GM10248 (cell line): ENCODE data around the gene CAMK2A.

ENCODE experiments used
- CTCF ChIA-PET: fragments of 300-600 bp; sonication (Branson Sonifier 250); formaldehyde crosslinking; extraction: SDS; loops from one replicate; lab custom pipeline; 2021; ENCODE audit warnings: antibody characterized with exemption; lab: Yijun Ruan, JAX
- POLR2A ChIA-PET: fragments of 350-650 bp; sonication (Branson Sonifier 250); formaldehyde crosslinking; extraction: SDS; loops from one replicate; lab custom pipeline; 2020; ENCODE audit warnings: antibody characterized with exemption; lab: Yijun Ruan, JAX
- DNase-seq: peaks from one replicate; pipeline ENCODE4 v3.0.0; 2012; ENCODE audit errors: extremely low spot score
- TF ChIP-seq, protein P1 (sequence below): IDR thresholded peaks from 2 replicates; pipeline ENCODE4 v1.5.1; 2012; ENCODE audit warnings: mild to moderate bottlenecking, low read depth; ENCODE audit errors: extremely low read depth, missing control alignments, control extremely low read depth

CAMK2A gene

DNA sequence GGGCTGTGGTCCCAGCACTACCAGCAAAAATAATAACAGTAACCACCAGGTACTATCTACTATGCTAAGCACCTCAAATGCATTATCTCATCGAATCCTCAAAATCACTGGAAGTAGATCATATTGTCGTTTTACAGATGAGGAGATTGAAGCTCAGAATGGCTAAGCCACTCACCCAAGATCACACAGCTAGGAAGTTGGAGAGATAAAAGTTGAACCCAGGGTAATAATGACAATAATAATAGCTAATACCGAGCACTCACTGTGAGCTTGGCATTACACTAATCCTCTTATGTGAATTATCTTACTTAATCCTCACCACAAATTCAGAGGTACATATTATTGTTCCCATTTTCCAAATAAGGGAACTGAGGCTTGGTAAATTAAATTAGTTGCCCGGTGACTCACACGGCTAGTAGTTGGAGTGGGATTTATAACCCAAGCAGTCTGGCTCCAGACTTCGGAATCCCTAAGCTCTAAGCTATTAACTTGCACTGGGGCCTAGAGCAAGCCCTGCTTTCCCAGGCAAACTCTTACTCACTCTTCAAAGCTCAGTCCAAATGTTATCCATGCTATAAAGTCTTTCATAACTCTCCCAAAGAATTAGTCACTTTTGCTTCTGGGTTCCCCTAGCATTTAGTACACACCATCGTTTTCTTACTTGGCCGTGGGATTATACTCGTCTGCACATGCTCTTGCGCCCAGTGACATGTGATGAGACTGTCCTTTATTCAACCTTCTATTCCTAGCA lies 9.3 kb upstream of the CAMK2A start:
- CTCF ChIA-PET, result interaction anchor here (0.9 to 1.5 kb wide), 3 partner anchors 15 to 35 kb away, joined by 3 read pairs; no protein-coding TSS in a partner anchor
- DNase-seq, result no peak
- TF ChIP-seq, protein P1, sequence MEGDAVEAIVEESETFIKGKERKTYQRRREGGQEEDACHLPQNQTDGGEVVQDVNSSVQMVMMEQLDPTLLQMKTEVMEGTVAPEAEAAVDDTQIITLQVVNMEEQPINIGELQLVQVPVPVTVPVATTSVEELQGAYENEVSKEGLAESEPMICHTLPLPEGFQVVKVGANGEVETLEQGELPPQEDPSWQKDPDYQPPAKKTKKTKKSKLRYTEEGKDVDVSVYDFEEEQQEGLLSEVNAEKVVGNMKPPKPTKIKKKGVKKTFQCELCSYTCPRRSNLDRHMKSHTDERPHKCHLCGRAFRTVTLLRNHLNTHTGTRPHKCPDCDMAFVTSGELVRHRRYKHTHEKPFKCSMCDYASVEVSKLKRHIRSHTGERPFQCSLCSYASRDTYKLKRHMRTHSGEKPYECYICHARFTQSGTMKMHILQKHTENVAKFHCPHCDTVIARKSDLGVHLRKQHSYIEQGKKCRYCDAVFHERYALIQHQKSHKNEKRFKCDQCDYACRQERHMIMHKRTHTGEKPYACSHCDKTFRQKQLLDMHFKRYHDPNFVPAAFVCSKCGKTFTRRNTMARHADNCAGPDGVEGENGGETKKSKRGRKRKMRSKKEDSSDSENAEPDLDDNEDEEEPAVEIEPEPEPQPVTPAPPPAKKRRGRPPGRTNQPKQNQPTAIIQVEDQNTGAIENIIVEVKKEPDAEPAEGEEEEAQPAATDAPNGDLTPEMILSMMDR, result no peak
- POLR2A ChIA-PET, result no interaction called here

DNA sequence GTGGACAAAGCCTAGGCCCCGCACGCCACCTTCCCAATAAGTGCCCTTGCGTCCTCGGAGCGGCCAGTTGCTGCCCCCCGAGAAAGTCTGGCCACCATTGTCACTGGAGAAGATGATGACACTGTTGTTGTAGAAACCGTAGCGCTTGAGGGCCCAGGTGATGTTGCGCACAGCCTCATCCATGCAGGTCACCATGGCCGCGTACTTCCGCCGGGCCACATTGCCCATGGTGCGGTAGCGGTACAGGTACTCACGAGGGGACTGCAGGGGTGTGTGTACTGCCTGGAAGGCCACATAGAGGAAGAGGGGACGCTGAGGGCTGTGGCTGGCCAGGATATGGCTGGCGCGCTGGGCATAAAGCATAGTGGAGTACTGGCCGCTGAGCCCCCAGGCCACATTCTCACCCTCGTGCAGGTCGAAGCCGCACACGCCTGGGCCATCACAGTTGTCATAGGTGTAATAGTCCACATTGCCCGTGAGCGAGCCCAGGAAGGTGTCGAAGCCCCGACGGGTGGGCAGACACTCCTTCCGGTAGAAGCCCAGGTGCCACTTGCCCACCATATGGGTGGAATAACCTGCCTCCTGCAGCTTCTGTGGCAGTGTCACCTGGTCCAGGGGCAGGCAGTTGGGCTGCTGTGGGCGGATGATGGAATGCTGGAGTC lies 8.5 kb upstream of the CAMK2A start:
- TF ChIP-seq, protein P1, result no peak
- ChIA-PET CTCF (interaction anchor here (0.9 kb wide), 1 partner anchor 23 kb away, joined by 3 read pairs; no protein-coding TSS in a partner anchor), POLR2A (no interaction called here)
- DNase-seq, result no peak

DNA sequence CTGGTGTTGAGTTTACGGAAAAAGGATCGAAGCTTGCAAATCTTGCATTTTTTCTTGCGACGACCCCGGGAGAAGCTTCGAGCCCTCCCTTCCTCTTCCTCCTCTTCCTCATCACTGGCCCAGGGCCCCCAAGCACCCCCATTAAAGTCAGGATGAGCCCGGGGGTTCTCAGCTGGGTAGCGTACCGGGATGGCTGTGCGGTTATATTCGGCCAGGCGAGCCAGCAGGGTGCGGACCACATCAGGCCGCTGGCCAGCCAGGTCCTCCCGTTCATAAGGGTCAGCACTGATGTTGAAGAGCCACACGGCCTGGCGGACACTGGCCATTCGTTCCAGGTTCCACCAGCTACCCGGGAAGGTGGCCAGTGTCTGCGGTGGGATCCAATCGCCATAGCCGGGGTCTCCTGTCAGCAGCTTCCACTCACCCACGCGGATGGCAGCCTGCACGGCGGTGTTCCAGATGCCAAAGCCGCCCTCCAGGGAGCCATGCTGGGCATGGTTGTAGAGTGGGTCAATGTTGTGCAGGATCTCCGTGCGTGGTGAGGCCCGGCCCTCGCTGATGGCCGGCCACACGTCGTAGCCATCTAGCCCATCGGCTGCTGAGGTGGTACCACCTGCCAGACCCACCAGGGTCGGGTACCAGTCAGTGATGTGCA lies 7.8 kb upstream of the CAMK2A start:
- TF ChIP-seq, protein P1, result no peak
- DNase-seq, result no peak
- ChIA-PET CTCF (interaction anchor here (2.1 kb wide), 1 partner anchor 23 kb away, joined by 5 read pairs; no protein-coding TSS in a partner anchor), POLR2A (no interaction called here)

DNA sequence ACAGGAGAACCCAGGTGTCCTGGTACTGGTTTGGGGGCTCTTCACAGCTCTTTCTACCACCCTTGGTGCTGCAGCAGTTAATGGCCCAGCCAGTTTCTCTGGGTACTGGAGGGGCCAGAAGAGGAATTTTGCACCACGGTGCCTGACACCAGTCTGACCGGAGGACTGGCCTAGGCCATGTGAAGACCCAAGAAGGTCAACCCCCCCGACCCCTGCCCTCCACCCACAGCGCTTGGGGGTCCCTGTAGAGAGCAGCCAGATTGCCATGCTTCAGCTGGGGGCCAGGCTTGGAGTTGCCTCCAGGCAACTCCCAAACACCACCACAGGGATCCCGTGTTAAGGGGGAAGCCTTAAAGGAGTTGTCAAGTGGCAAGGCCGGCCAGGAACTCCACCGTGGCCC lies 6.9 kb upstream of the CAMK2A start:
- no peak for DNase-seq
- TF ChIP-seq, protein P1, result no peak
- POLR2A ChIA-PET, result no interaction called here
- CTCF ChIA-PET, result interaction anchor here (1.2 to 2.1 kb wide), 2 partner anchors 20 to 24 kb away, joined by 3 to 5 read pairs; no protein-coding TSS in a partner anchor

DNA sequence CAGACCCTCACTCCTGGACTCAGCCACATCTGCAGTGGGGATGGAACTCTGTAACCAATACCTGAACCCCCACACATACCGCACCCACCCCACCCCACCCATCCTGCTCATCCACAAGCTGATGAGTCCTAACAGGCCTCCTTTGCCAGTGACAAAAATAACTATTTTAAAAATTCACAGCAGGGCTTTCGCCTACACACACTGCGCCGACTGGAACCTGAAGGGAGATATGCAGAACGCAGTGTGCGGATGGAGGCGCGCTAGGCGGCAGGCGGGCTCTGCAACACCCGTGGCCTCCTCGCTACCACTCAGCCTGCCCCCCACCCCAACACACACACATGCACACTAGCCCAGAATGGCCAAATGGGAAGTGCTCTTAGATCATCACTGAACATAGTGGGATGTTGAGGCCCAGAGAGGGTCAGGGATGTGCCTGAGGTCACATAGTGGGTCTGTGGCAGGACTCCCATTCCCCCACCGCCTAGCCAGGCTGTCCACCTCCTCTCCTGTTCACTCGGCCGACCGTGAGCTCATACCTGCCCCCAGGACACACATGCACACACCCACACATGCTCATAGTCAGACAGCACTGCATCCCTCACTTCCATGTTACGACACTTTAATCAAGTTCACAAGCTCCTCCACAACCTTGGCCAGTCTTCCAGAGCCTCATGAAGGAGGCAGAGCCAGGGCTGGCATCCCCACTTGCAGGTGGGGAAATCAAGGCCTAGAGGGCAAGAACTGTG lies 6.3 kb upstream of the CAMK2A start:
- DNase-seq, result no peak
- ChIA-PET CTCF (interaction anchor here (1.2 to 2.1 kb wide), 2 partner anchors 21 to 25 kb away, joined by 3 to 5 read pairs; no protein-coding TSS in a partner anchor), POLR2A (no interaction called here)
- TF ChIP-seq, protein P1, result no peak
